K562 (cell line): ENCODE measurements around the gene EDARADD. TPM values are rescaled to one million over a fixed set of nuclear protein-coding genes. Genes with fewer than 3 reads are reported as not detected.

Source experiments
- ATAC-seq: fragments of 200-7000 bp; cut with Tn5 transposase; 3 replicates; pipeline ENCODE4 v1.9.1; 2020; ENCODE audit warnings: moderate library complexity
- BruUV-seq: library from RNA; stranded (reverse); fragments of 400-500 nt; replicated peaks from 2 replicates; lab custom pipeline; 2021; lab: Mats Ljungman, UMichigan
- CTCF ChIA-PET: fragments of 300-600 bp; formaldehyde crosslinking; extraction: SDS; loops from one replicate; lab custom pipeline; 2021; ENCODE audit warnings: low intra/inter-chr PET ratio; lab: Yijun Ruan, JAX
- POLR2A ChIA-PET: fragments of 300-600, 350-650 bp; sonication (Branson Sonifier 250); formaldehyde crosslinking; extraction: SDS; loops from one replicate; lab custom pipeline; 2021; ENCODE audit warnings: antibody characterized with exemption, inconsistent platforms; lab: Yijun Ruan, JAX
- DNase-seq, 4 experiments: peaks; one replicate each; pipeline versions ENCODE4 v3.0.0 to v3.0.0-alpha.2; 2011 to 2018; ENCODE audit warnings: low spot score in 3 of 4, mixed read lengths in 3 of 4; ENCODE audit errors: extremely low read depth in 1 of 4
- FAIRE-seq: peaks from 2 replicates; lab custom pipeline; 2011; peaks lifted over from hg19 to GRCh38; lab: Jason Lieb, UNC
- H2AFZ ChIP-seq: 2 replicates; pipeline ENCODE4 v1.6.0; 2011; ENCODE audit warnings: low read depth, low read length, control low read depth, inconsistent platforms
- H3K27ac ChIP-seq: fragments of 200-600 bp; 3 replicates; pipeline ENCODE4 v1.8.0; 2011; ENCODE audit warnings: low read depth, mild to moderate bottlenecking, control low read depth, inconsistent platforms, low read length, moderate library complexity, mixed read lengths; ENCODE audit errors: extremely low read depth
- H3K27me3 ChIP-seq, 2 experiments: fragments of 300-600 bp in 1 of 2; 2 replicates in 1 of 2; 3 replicates in 1 of 2; pipeline versions ENCODE4 v1.6.0 to v1.8.0; 2011; ENCODE audit warnings: inconsistent platforms in 2 of 2, low read length in 2 of 2, mild to moderate bottlenecking in 1 of 2, mixed read lengths in 1 of 2, moderate library complexity in 1 of 2; ENCODE audit not compliant: control insufficient read depth in 2 of 2, insufficient read depth in 2 of 2
- H3K36me3 ChIP-seq: fragments of 300-600 bp; 3 replicates; pipeline ENCODE4 v1.8.0; 2011; ENCODE audit warnings: mild to moderate bottlenecking, low read length, inconsistent platforms; ENCODE audit not compliant: control insufficient read depth, insufficient read depth
- H3K4me1 ChIP-seq, 2 experiments: fragments of 200-600 bp in 1 of 2; replicated peaks in 1 of 2; 2 replicates in 1 of 2; 3 replicates in 1 of 2; pipeline versions ENCODE4 v1.5.1 to v1.8.0; 2011; ENCODE audit warnings: inconsistent platforms in 2 of 2, low read length in 2 of 2, mild to moderate bottlenecking in 1 of 2, mixed read lengths in 1 of 2, moderate library complexity in 1 of 2; ENCODE audit not compliant: control insufficient read depth in 2 of 2, insufficient read depth in 2 of 2
- H3K4me2 ChIP-seq: 2 replicates; pipeline ENCODE4 v1.6.1; 2011; ENCODE audit warnings: low read length, control low read depth, inconsistent platforms, mixed read lengths; ENCODE audit not compliant: insufficient read depth
- H3K4me3 ChIP-seq: fragments of 200-600 bp; sonication (generic), shearing (Covaris generic); 2 replicates; pipeline ENCODE4 v1.5.1; 2016; ENCODE audit warnings: control low read depth, inconsistent platforms
- H3K79me2 ChIP-seq: fragments of 200-600 bp; 3 replicates; pipeline ENCODE4 v1.8.0; 2011; ENCODE audit warnings: low read length, inconsistent platforms; ENCODE audit not compliant: control insufficient read depth, insufficient read depth
- H3K9ac ChIP-seq, 2 experiments: 2 replicates each; pipeline versions ENCODE4 v1.6.0 to v1.6.1; 2011; ENCODE audit warnings: low read depth in 2 of 2, low read length in 2 of 2, control low read depth in 1 of 2, inconsistent platforms in 1 of 2, mild to moderate bottlenecking in 1 of 2, mixed read lengths in 1 of 2; ENCODE audit not compliant: insufficient read depth in 1 of 2
- H3K9me1 ChIP-seq: one replicate; pipeline ENCODE4 v1.6.0; 2011; ENCODE audit warnings: inconsistent platforms, mild to moderate bottlenecking, low read length, moderate library complexity; ENCODE audit not compliant: control insufficient read depth, insufficient read depth
- H3K9me3 ChIP-seq: replicated peaks from 2 replicates; pipeline ENCODE4 v1.5.1; 2011; ENCODE audit warnings: low read depth, low read length, inconsistent platforms; ENCODE audit not compliant: control insufficient read depth, insufficient read depth
- H4K20me1 ChIP-seq: replicated peaks from 2 replicates; pipeline ENCODE4 v1.6.1; 2011; ENCODE audit warnings: low read length, inconsistent platforms, mixed read lengths; ENCODE audit not compliant: control insufficient read depth, insufficient read depth
- BDP1 ChIP-seq: IDR thresholded peaks from 3 replicates; pipeline ENCODE4 v1.6.1; 2011; ENCODE audit not compliant: insufficient read length, insufficient read depth
- KLF16 ChIP-seq: IDR thresholded peaks from 2 replicates; pipeline ENCODE4 v1.6.1; 2016; ENCODE audit warnings: antibody characterized with exemption
- PTRF ChIP-seq: fragments of 450-650 bp; IDR thresholded peaks from 2 replicates; pipeline ENCODE4 v1.6.1; 2016; ENCODE audit warnings: mild to moderate bottlenecking, missing genetic modification characterization, missing compliant biosample characterization
- SMAD2 ChIP-seq: fragments of 150-350 bp; IDR thresholded peaks from 2 replicates; pipeline ENCODE4 v1.6.1; 2014; ENCODE audit warnings: low read depth, mild to moderate bottlenecking, low read length
- SREBF1 ChIP-seq: fragments of 150-350 bp; IDR thresholded peaks from 2 replicates; pipeline ENCODE4 v1.6.1; 2014; ENCODE audit warnings: antibody characterized with exemption, low read depth, low read length, borderline replicate concordance
- ZBTB11 ChIP-seq, 3 experiments: fragments of 200-800 bp in 1 of 3; fragments of 250-450 bp in 1 of 3; fragments of 450-650 bp in 1 of 3; sonication (Bioruptor Pico) in 1 of 3; sonication (Bioruptor generic) in 1 of 3; formaldehyde crosslinking in 1 of 3; IDR thresholded peaks; 2 replicates each; pipeline versions ENCODE4 v1.6.1 to v1.8.0; 2016 to 2022; ENCODE audit warnings: mild to moderate bottlenecking in 2 of 3, missing genetic modification characterization in 2 of 3, missing compliant biosample characterization in 1 of 3, moderate library complexity in 1 of 3
- ZNF511 ChIP-seq: sonication (generic); formaldehyde crosslinking; IDR thresholded peaks from 2 replicates; pipeline ENCODE4 v1.8.0; 2022; ENCODE audit warnings: mild to moderate bottlenecking, missing genetic modification reagents
- WGBS: fragments of 100-300 bp; shearing (Covaris generic); methylation state at CpG from one replicate; pipeline ENCODE4 v1.1.6; 2016; ENCODE audit warnings: low coverage, mixed read lengths; ENCODE audit not compliant: insufficient coverage; ENCODE audit errors: missing lambda C conversion rate; 5-methylcytosine and 5-hydroxymethylcytosine counted together
- in situ Hi-C: fragments of 300-500 bp; cut with MboI; formaldehyde crosslinking; loops from 4 replicates; pipeline ENCODE4 v1.15.0; 2018; ENCODE audit warnings: inconsistent platforms, mixed read lengths
- intact Hi-C: fragments of 100-400 bp; cut with micrococcal nuclease; formaldehyde crosslinking; loops from 2 replicates; pipeline ENCODE4 v1.14.2; 2022
- polyA plus RNA-seq, 8 experiments: library from polyadenylated mRNA; depleted of rRNA in 4 of 8; stranded (reverse) in 5 of 8; unstranded in 3 of 8; fragments of >200 nt; fragmentation: Nextera tagmentation in 2 of 8; fragmentation: Illumina TruSeq in 1 of 8; extraction: Ambion mirVana in 2 of 8; extraction: Trizol in 1 of 8; gene quantifications; 2 replicates each; pipeline versions ENCODE4 v1.2.1 to v1.2.3, GENCODE V29; 2011 to 2014; ENCODE audit warnings: inconsistent platforms in 1 of 8, missing spikeins in 1 of 8
- total RNA-seq, 7 experiments: library from RNA; depleted of rRNA in 6 of 7; stranded (reverse); fragments of >200 nt in 6 of 7; fragmentation: Illumina TruSeq in 2 of 7; extraction: Trizol in 2 of 7; gene quantifications; 2 replicates each; pipeline versions ENCODE4 v1.2.1 to v1.2.3, GENCODE V29; 2011 to 2021; ENCODE audit warnings: low replicate concordance in 1 of 7

The EDARADD gene
- total and polyA plus RNA-seq, 9 of the 15 experiments (the other 6 are each of a cell fraction or from before 2014, with no cell fraction given), result 0.46 to 32.4 (median 20.6) TPM

- no peak overlapping the region for H3K4me2 ChIP-seq
- TF ChIP-seq SMAD2, result no peak
- H3K4me3 ChIP-seq, result no peak overlapping the region
- H3K27me3 ChIP-seq, result no peaks in the 10 kb centered on the region
- FAIRE-seq (no peak), DNase-seq (no peak), ATAC-seq (no peak)
- no peaks in the 10 kb centered on the region for H3K79me2 ChIP-seq
- ChIA-PET POLR2A (interaction anchor here (1.4 kb wide), 2 partner anchors 9 to 15 kb away, joined by 4 to 7 read pairs; partner anchors contain the start of gene LGALS8), CTCF (no interaction called here)
- intact Hi-C loops (no loop called here), in situ Hi-C loops (no loop called here)
- H3K9ac ChIP-seq, result no peak overlapping the region
- no peaks in the 10 kb centered on the region for H4K20me1 ChIP-seq
- no peaks in the 10 kb centered on the region for H3K9me3 ChIP-seq
- H3K27ac ChIP-seq, result no peak overlapping the region
- H3K4me1 ChIP-seq, result peaks cover 3 to 7% of the 10 kb centered on the region in 2 experiments; a peak in 3 of 5 replicates
- no peak overlapping the region for H2AFZ ChIP-seq
- H3K9me1 ChIP-seq, result no peaks in the 10 kb centered on the region
- WGBS, result 30% methylated on average over 6 of the region's 6 CpGs
- no peaks in the 10 kb centered on the region for H3K36me3 ChIP-seq
- no TSS peak for BruUV-seq
Observed at GRCh38 chr1:236508593-236509027, 114.5 kb downstream of the EDARADD start.

- BruUV-seq, result no TSS peak
- FAIRE-seq, result no peak
- H3K9me1 ChIP-seq, result no peaks in the 10 kb centered on the region
- ATAC-seq, result no peak
- peaks cover 3 to 7% of the 10 kb centered on the region in 2 experiments; a peak in 3 of 5 replicates for H3K4me1 ChIP-seq
- WGBS, result 0% methylated on average over 1 of the region's 1 CpG
- no peak overlapping the region for H3K4me2 ChIP-seq
- no peak overlapping the region for H2AFZ ChIP-seq
- ChIA-PET CTCF (no interaction called here), POLR2A (interaction anchor here (0.7 to 1.4 kb wide), 2 partner anchors 14 to 59 kb away, joined by 3 to 4 read pairs; partner anchors contain the start of gene LGALS8)
- in situ Hi-C loops (no loop called here), intact Hi-C loops (no loop called here)
- H4K20me1 ChIP-seq, result no peaks in the 10 kb centered on the region
- no peak overlapping the region for H3K4me3 ChIP-seq
- no peak overlapping the region for H3K27ac ChIP-seq
- no peaks in the 10 kb centered on the region for H3K9me3 ChIP-seq
- no peaks in the 10 kb centered on the region for H3K27me3 ChIP-seq
- no peak for DNase-seq
- no peaks in the 10 kb centered on the region for H3K79me2 ChIP-seq
- H3K36me3 ChIP-seq, result no peaks in the 10 kb centered on the region
- H3K9ac ChIP-seq, result no peak overlapping the region
- no peak for TF ChIP-seq ZNF511
- no peak for TF ChIP-seq ZBTB11 (CRISPR knock-in tag; IDR thresholded peaks at IDR 0.05)
- no peak for TF ChIP-seq PTRF (tag)
- TF ChIP-seq KLF16, result no peak
- no peak for TF ChIP-seq BDP1
- TF ChIP-seq SREBF1, result no peak
Observed at GRCh38 chr1:236509203-236509602, 115.1 kb downstream of the EDARADD start.
